ENCODE results near the gene CERS4.
"Not testable (repeated sequence)": the region's sequence is repeated elsewhere in the genome, so short reads cannot be mapped to it uniquely, and the experiment has no call there.

CERS4 gene

DNA sequence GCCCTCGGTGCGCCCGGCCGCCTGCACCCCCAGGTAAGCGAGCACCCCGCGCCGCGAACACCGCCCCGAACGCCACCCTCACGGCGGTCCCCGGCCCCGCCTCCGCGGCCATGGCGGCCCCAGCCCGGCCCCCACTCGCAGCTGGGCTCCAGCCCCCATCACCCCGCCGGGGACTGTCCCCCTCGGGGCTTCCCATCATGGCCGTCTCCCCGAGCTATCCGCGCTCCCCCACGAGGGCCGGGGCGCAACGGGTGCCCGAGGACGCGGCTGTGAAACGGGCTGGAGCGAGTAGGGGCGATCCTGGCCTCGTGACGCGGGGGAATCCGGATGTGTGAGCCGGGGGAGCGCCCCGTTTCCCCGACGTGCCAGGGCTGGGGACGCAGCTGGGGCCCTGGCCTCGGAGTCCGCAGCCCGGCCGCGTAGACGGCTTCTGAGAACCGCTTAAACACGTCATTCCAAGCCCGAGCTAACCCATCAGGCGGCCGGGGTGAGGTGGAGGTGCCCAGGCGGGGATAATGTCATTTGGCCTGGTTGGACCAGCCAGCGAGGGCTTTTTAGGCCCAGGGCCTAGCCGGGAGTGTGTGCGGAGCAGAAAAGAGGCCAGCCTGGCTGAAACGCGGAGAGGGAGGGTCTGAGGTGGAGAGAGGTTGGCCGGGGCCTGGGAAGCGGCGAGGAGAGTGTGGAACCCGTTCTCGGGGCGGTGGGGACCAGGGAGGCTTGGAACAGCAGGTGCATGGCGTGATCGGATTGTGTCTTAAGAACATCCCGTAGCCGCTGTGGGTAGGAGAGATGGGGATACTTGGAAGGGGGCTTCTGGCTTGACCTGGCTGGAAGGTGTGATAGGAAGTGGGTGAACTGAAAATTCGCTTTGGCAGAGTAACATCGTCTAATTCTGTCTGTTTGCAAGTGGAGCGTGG is 550 bp downstream of the CERS4 start:
- DNase-seq (ENCODE audit: low read depth): peak; percentile 70

DNA sequence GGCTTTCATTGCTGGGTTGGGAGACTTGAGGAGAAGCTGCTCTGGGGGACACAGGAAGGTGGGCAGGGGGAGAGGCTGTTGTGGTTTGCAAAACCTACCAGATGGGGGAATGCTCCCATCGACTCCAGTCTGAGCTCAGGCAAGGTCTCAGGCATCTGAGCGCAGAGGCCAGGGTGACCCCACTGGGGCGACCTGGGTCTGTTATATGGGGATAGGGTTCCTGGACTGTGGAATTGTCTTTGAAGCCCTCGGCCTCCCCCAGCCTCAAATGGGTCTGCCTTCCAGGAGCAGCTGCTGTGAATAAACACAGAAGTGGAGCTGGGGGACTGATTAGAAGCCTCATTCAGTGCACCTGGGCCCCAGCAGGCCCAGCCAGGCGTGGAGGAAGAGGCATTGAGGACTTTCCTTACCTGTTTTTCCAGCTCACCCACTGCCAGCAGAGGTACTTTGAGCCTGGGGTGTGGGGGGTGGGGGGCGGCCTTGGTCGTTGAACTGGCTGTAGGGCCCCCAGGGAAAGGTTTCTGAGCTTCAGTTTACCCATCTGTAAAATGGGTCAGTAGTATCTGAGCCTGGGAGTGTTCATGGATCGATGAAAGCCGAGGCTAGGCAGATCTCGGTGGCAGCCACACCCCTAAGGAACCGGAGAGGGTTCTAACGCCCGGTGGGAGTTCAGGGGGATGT is 1.4 kb downstream of the CERS4 start:
- no peak for DNase-seq (ENCODE audit: low read depth)

DNA sequence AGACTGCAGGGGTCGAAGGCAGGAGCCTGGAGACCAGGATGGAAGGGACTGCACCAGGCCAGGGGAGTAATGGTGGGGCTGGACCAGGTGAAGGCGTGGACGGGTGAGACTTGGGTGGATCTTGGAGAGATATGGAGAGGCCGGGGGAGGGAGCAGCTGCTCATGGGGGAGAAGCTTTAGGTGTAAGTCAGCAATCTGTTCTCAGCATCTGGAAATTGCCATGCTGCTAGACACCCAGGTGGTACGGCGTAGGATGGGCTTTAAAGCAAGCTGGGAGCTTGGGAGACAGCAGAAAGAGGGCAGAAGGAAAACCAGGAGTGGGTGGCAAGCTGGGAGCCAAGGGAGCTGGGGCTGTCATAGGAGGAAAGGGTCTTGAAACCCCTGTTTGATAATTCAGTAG is 3.0 kb downstream of the CERS4 start:
- no peak for DNase-seq (ENCODE audit: low read depth)

DNA sequence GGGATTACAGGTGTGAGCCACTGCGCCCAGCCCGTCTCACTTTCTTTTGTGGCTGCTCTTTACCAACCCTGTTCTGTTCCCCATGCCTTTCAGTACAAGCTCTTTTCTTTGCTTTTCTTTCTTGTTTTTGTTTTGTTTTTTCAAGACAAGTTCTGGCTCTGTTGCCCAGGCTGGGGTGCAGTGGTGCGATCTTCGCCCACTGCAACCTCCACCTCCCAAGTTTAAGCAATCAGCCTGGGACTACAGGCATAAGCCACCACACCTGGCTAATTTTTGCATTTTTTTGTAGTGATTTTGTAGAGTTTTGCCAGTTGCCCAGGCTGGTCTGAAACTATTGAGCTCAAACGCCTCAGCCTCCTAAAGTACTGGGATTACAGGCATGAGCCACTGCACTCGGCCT is 3.7 kb downstream of the CERS4 start:
- DNase-seq (ENCODE audit: low read depth): no peak

DNA sequence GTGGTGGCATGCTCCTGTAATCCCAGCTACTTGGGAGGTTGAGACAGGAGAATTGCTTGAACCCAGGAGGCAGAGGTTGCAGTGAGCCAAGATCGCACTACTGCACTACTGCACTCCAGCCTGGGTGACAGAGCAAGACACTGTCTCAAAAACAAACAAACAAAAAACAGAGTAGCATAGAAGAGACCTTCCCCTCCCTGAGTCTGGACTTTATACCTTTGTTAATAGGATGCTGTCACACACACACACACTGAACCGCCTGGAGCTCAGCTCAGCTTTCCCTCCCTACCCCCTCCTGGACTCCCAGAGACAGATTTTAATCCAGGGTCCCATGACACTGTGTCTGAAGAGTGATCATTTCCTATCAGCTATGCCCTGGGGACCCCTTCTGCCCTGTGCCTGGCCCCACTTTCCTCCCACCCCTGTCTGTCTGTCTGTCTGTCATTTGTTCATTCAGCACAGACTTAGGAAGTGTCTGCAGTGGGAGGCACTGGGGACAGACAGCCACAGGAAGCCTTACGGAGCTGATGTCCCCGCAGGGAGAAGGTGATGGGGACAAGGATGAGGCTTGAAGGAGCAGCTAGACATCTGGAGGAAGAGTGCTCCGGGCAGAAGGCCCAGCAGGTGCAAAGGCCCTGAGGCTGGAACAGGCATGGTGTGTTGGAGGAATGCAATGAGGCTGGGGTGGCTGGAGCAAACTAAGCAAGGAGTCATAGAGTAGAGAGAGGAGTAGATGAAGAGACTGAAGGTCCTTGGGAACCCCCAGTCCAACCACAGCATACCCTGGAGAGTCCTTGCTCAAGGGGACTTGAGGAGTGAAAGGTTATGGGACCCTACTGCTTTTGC is 4.9 kb downstream of the CERS4 start:
- DNase-seq (ENCODE audit: low read depth): no peak

DNA sequence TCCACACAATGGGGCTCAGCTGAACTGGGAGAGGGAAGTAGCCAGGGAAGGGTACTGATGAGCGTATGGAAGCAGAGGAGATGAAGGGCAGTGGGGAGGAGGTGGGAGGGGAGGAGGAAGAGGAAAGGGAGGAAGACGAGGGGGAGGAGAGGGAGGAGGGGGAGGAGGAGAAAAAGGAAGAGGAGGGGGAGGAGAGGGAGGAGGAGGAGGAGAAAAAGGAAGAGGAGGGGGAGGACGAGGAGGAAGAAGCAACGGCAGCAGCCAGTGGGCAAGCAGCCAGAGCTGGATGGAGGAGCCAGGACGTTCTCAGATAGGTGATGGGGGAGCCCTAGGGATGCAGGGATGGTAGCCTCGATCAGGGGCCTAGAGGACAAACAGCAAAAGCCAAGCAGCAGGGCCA is 5.6 kb downstream of the CERS4 start:
- no peak for DNase-seq (ENCODE audit: low read depth)

DNA sequence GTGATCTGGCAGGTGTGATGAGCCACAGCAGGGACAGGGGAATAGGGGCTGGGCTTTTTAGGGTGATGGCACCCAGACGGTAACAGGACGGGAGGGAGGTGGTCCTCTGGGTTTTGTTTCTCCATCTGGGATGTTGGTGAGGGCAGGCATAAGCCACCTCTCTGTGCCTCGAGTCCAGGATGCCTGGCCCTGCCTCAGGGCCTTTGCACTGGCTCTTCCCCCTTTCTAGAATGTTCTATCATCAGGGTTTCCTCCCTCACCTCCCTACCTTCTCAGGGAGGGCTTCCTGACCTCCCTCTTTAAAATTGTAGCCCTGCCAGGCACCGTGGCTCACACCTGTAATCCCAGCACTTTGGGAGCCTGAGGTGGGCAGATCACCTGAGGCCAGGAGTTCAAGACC is 6.6 kb downstream of the CERS4 start:
- no peak for DNase-seq (ENCODE audit: low read depth)

DNA sequence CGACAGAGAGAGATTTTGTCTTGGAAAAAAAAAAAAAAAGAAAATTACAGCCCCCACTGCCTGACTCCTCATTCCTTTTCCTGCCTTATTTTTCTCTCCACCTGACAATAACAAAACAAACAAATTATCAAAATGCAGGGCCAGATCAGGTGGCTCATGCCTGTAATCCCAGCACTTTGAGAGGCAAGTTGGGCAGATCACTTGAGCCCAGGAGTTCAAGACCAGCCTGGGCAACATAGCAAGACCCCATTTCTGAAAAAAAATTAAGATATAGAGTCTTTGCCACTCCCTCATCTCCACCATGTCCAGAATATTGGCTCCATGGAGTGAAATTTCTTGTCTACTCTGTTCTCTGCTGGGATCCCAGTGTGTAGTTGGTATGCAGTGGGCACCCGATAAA is 7.2 kb downstream of the CERS4 start:
- no peak for DNase-seq (ENCODE audit: low read depth)

DNA sequence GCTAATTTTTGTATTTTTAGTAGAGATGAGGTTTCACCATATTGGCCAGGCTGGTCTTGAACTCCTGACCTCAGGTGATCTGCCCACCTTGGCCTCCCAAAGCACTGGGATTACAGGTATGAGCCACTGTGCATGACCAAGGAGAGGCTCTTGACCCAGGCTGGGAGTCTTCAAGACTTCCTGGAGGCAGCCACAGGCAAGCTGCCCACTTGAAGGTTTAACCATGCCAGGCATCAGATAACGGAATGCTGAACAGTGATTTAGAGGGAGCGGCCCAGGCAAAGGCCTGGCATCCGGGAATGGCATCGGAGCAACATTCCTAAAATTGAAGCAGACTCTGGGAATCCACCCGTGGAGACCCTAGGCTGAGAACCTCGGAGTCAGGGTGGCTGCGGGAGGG is 9.0 kb downstream of the CERS4 start:
- DNase-seq (ENCODE audit: low read depth): not testable (repeated sequence)

DNA sequence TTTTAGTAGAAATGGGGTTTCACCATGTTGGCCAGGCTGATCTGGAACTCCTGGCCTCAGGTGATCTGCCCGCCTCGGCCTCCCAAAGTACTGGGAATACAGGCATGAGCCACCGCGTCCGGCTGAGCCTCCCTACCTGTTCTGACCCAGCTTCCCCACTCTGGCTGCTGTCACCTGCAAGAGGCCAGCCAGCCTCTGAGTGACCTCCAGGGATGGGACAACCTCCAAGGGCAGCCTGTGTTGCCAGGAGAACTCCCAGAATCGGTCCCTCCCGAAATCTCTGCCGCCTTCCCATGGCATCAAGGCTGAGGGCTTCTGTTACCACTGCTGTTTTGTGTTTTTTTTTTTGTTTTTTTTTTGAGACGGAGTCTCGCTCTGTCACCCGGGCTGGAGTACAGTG is 11.3 kb downstream of the CERS4 start:
- DNase-seq (ENCODE audit: low read depth): no peak

DNA sequence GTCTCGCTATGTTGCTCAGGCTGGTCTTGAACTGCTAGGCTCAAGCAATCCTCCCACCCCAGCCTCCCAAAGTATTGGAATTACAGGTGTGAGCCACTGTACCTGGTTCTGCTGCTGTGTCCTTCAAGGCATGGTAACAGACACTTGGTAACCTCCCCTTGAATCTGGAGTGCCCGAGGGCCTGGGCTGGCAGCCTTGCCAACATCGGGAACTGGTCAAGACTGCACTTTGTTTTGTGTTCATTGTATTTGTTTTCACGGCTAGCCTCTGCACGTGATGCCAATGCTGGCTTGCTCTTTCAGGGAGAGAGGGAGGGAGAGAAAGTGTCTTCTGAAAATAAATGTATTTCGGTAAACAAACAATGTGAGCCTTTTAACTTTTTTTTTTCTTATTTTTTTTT is 12.0 kb downstream of the CERS4 start:
- no peak for DNase-seq (ENCODE audit: low read depth)

DNA sequence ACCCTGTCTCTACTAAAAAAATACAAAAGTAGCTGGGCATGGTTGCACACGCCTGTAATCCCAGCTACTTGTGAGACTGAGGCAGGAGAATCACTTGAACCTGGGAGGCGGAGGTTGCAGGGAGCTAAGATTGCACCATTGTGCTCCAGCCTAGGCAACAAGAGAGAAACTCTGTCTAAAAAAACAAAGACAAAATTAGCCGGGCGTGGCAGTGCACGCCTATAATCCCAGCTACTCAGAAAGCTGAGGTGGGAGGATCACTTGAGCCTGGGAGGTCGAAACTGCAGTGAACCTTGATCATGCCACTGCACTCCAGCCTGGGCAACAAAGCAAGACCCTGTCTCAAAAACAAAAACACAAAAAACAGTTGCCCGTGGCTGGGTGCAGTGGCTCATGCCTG is 14.3 kb downstream of the CERS4 start:
- not testable (repeated sequence) for DNase-seq (ENCODE audit: low read depth)

DNA sequence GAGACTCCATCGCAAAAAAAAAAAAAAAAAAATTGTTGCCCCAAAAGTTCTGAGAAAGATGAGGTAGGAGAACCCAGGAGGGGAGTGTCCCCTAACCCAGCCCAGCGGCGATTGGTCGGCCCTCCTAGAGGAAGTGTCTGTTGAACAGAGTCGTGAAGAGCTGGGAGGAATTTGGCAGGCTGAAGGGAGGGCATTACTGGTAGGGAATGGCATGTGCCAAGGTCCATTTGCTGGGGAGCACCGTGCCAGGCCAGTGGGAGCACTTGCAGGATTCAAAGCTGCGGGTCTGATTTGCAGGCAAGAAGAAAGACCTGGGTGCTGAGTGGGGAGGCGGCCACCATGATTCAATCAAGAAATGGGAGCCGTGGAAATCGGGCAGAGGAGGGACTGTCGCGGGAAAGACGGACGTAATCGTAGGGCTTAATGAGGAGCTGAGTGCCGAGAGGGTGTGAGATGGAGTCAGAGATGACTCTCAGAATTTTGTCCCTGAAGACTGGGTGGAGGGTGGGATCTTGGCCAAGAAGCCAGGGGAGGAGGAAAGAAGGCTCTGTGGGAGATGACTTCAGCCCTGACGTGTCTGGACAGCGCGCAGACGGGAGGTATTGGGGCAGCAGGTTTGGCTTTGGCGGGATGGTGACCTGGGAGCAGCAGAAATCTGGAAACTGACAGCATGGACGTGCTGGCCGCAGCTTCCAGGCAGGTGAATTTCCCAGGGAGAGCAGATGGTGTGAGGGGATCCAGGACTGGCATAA is 15.4 kb downstream of the CERS4 start:
- no peak for DNase-seq (ENCODE audit: low read depth)

DNA sequence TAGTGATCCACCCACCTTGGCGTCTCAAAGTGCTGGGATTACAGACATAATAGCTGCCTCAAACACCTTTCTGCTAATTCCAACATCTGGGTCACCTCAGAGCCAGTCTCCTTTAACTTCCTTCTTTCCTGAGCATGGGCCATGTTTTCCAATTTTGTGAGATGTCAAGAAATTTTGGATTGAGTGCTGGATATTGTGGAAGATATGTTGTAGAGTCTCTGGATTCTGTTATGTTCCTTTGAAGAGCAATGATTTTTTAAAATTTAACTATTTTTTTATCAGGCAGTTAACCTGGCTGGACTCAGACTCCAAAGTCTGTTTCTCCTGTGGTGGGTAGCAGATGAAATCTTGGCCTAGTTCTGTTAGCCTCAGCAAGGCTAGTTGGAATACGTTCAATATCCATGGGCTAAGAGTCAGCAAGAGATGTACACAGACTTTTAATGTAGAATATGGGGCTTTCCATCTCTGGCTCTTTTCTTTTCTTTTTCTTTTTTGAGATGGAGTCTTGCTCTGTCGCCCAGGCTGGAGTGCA is 22.0 kb downstream of the CERS4 start:
- no peak for DNase-seq (ENCODE audit: low read depth)

DNA sequence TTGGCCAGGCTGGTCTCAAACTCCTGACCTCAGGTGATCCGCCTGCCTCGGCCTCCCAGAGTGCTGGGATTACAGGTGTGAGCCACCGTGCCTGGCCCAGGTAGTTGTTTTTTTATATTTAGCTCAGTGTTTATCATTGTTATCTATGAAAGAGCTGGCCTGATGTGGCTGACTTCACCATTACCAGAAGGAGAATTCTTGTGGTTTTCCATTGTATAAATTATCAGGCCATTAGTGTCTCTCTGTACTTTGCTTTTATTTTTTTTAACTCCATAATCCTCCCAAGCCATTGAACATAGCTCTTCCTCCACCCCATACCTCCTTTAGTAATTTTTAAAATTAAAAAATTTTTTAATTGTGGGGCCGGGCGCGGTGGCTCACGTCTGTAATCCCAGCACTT is 24.2 kb downstream of the CERS4 start:
- no peak for DNase-seq (ENCODE audit: low read depth)

DNA sequence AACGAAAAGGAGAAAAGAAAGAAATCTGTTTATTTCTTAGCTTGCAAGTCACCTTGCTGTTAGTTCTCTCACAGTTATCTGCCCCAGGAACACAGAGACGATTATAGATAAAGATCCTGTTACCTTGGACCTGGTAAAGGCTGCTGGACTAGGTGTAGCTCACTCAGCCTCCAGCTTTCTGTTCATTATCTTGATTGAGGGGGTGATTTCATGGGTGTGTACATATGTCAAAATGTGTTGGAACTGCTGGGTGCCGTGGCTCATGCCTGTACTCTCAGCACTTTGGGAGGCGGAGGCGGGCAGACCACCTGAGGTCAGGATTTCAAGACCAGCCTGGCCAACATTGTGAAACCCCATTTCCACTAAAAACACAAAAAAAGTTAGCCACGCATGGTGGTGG is 27.9 kb downstream of the CERS4 start:
- DNase-seq (ENCODE audit: low read depth): no peak

DNA sequence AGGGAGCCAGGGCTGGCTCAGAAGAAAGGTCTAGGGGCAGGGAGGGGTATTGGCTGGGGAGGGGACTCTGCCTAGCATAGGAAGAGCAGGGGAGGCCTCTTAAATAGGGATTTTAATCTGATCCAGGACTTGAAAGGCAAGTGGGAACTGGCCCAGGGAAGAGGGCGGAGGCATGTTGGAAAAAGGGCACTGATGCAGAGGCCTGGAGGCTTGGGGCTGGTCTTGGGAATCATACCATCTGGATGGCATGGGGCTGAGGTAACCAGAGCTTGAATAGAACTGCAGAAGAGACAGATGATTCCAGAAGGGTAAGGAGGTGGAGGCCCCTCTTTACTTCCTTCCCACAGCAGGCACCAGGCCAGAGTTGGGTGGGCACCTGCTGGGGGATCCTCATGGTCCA is 29.1 kb downstream of the CERS4 start:
- DNase-seq (ENCODE audit: low read depth): no peak

DNA sequence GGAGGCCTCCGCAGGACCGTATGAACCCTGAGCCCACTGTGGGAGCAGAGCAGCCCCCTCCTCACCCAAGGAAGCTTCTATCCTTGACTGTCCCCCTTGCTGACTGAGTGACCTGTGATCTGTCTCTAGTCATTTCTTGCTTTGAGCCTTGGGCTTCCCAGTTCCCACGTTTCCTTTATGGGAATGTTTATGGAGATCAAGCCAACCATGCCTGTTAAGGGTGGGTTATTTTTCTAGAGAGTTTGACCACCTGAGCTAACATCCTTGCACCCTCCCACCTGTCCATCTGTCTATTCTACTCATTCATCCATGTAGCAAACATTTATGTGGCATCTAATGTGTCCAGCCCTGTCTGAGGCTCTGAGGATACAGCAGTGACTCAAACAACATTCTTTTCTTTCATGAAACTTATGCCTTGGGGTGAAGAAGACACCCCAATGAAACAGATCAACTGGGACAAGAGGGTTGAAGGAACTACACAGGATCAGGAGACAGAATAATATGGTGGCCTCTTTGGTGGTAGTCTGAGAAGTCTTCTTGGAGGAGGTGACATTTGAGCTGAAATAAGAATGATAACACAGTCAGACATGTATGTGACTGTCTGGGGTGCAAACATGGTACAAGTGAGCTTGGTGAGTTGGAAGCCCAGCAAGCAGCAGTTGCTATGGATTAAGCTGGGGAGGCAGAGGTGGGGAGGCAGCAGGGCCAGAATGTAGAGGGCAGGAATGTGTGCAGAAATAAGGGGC is 30.5 kb downstream of the CERS4 start:
- no peak for DNase-seq (ENCODE audit: low read depth)

DNA sequence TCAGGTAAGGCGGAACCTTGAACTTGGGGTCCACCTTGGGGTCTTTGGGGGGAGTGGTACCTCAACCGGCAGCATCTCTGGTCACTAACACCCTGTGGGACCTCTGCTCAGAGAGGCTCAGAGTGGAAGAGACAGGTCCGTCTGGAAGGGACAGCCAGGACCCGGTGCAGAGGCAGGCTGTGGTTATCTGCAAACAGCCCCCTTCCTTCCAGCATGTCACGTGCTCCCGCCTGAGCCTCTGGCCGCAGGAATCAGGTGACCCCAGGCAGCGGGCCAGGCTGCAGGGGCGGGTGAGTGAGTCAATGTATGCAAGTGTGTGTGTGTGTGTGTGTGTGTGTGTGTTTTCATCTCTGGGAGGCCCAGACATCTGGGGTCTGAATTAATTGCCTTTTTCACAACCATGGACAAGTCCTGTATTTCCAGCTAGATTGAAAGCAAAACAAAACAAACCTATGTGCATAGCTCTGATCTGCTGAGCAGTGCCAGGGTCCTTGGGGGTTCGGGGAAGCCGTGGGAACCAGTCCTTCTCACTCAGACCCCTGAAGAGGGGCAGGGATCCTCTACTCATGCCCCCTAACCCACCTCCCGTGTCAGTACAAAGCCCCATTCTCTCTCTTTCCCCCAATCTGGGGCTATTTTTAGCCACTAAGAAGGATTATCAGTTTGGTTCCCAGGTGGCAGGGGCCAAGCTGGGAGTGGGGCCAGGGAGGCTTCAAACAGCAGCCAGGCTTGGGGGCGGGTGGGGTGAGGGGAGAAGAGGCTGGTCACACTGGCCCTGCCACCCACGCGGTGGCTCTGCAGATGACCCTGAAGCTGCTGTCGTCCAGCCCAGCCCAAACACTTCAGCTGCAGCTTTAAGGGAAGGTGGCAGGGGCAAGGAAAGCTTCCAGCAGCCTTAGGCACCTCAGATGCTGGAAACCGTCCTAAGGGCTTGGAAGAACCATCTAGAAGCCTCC is 31.4 kb downstream of the CERS4 start:
- DNase-seq (ENCODE audit: low read depth): peak; percentile 47

DNA sequence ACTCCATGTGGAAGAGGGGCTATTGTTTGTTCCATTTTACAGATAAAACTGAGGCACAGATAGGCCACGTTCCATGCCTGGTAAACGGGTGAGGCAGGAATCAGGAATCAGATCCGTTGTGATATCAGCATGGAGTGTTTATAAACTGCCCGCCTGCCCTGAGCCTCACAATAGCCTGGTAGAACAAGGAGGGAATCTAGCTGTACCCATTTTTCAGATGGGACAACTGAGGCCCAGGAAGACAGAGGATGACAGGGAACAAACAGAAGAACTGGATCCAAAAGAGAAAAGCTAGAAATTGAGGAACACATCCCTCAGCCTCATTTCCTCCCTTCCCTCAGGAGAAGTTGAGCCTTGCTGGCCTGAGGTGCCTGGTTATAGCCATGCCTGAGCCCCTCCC is 32.5 kb downstream of the CERS4 start:
- no peak for DNase-seq (ENCODE audit: low read depth)
